IPS-NIHi7 (cell line): Measurements from ENCODE around the gene RSRC2.
"Not testable (repeated sequence)": the region's sequence is repeated elsewhere in the genome, so short reads cannot be mapped to it uniquely, and the experiment has no call there.

Experiments
- DNase-seq: peaks from one replicate; pipeline ENCODE4 v3.0.0; 2012; ENCODE audit warnings: mixed read lengths; ENCODE audit errors: extremely low spot score

Gene RSRC2

DNA sequence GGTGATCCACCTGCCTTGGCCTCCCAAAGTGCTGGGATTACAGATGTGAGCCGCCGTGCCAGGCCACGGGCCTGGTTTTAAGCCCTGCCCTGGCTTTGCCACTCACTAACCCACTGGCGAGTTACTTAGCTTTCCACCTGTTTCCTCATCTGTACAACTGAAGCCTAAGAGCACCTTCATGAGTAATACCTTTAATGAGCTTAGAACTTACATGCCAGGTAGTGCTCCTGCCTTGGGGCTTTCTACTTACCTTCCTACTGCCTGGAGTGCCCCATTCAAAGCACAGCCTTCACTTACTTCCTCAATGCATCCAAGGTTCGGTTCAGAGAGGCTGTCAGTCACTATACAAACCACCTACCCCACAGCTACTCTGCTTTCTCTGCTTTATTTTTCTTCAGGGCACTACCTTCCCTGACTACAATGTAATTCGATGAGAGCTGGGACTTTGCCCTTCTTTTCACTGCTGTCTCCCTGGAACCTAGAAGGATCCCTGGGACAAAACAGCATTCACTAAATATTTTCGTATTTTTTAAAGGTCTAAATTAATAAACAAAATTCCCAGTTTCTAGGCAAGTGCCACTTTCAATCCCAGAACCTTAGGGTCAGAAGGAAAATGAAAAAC is 39.8 kb downstream of the RSRC2 start:
- no peak for DNase-seq

DNA sequence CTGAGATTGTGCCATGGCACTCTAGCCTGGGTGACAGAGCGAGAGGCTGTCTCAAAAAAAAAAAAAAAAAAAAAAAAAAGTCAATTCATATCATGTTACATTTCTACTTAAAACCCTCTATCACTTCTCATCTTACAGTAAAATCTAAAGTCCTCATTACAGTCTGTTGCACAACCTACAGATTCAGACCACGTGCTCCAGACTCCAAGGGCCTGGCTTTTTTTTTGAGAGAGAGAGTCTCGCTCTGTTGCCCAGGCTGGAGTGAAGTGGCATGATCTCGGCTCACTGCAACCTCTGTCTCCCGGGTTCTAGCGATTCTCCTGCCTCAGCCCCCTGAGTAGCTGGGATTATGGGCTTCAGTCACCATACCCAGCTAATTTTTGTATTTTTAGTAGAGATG is 40.4 kb downstream of the RSRC2 start:
- not testable (repeated sequence) for DNase-seq

DNA sequence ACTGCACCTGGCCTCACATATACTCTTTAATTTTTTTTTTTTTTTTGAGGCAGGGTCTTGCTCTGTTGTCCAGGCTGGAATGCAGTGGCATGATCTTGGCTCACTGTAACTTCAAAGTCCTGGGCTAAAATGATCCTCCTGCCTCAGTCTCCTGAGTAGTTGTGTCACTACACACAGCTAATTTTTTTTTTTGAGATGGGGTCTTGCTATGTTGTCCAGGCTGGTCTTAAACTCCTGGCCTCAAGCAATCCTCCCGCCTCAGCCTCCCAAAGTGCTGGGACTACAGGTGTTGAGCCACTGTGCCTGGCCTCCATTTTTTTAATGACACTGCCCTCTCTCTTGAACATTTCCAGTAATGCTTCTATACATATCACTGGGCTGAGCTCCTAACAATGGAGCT is 42.4 kb downstream of the RSRC2 start:
- not testable (repeated sequence) for DNase-seq

DNA sequence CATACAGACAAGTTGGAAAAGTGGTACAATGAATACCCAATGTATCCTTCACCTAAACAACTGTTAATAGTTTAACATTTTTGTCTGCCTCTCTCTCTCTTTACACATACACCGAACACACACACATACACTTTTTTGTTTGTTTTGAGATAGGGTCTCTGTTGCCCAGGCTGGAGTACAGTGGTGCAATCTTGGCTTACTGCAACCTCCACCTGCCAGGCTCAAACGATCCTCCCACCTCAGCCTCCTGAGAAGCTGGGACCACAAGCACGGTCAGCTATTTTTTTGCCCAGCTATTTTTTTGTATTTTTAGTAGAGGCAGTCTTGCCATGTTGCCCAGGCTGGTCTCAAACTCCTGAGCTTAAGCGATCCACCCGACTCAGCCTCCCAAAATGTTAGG is 42.8 kb downstream of the RSRC2 start:
- DNase-seq: no peak

DNA sequence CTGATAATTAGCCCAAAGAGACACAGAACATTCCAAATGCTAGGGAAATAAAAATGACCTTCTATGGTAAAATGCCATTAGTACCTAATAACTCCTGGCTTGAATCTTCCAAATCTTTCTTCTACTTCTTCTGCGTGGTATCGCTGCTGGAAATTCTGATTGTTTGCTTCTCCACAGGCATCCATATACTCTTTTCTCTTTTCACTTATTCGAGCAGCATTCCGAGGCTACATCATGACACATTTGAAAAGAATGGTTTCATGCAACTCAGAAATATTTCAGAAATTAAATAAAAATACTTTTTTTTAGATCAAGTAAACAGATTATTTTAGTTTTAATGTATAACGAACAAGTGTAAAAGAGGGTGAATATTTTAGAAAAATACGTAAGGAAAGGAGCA is 44.9 kb downstream of the RSRC2 start:
- DNase-seq: no peak

DNA sequence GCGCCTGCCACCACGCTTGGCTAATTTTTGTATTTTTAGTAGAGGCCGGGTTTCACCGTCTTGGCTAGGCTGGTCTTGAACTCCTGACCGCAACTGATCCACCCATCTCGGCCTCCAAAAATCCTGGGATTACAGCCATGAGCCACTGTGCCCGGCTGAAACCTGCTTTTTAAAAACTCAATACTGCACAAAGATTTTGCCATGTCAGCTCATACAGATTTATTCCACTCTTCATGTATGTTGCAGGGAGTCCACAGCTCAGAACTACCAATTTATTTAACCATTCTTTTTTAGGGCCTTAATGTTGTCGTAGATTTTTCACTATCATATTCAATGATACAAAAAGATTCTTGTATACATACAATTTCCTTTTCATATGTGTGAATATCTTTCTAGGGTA is 46.0 kb downstream of the RSRC2 start:
- no peak for DNase-seq

DNA sequence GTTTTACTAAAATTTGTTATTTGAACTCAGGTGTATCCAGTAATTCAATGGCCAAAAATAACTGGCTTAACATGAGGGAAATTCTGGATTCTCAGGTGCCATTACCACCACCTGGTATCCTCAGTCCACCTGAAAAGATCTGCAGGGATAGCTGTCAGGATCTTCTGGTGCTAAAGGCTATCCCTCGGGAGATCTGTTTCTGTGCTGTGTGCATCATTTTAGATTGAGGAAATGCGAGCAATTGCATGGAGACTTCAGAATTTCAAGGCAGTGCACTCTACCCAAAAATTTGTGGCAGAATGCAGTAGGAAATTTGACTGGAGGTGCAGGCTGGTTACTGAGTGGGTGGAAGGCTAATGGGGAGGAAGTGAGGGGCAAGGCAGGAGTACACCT is 52.4 kb downstream of the RSRC2 start:
- DNase-seq: no peak

DNA sequence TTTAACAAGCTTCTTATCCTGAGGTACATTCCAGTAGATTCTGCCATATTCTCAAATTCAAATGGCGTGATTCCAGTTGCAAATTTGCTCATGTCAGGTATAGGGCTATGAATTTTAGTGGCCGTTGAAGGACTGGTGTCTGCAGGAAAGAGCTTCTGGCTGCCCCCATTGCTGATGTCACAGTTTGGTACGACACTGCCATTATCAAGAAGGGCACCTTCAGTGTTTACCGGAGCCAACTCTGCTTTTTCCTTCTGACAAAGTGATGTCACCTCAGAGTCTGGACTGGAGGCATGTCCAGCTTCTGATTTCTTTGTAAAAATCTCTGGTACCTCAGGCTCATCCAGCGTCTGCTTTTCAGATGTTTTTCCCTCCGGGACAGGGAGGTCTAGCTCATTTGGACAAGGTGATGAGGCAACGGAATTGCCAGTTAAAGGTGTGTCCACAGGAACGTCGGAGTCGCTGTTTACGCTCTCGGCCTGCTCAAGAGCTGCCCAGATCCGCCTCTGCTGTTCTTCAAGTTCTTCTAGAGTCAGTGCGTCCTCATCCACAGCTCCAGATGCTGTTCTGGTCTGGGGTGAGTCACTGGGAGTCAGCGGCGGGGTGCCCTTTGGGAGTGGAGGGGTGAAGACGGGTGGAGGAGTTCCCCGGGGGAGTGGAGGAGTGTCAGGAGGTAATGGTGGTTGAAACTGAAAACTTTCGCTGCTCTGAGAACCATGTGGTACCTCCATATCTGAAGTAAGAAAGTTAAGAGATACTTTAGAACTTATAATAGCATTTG is 53.0 kb downstream of the RSRC2 start:
- DNase-seq: no peak

DNA sequence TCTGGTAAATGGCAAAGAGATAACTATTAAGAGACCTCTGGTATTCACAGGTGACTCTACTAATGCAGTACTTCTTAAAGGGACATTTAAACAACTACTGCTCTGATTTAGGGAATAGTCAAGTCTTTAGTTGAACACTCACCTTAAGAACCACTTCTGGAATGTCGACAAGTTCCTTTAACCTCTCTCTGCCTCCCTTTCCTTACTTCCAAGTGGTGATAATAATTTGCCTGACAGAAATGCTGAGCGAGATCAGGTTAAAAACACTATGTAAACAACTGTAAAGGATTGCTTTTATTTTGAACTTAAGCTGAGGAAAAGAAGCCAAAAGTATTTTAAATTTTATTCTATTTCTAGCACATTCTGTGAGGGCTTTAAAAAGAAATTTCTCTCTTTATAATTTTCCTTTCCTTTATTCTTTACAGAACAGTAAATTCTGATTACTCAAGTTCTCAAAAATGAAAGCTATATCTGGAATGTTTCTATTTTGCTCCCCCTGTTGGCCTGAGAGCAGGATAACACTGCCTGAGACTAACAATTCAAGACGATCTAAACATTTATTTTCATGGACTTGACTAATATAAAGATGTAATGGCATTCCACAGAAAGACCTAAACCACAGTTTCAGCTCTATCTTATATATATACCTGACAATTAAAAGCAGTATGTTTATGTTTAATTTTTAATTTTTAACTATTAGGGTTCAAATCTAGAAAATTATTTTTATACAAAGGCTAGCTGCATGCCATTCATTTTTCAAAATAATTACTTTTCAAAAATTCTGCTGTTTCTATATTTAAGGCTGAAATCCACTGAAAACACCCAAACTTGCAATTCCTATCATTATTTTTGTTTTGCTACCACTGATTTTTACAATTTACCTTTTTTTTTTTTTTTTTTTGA is 55.2 kb downstream of the RSRC2 start:
- peak; percentile 34 for DNase-seq

DNA sequence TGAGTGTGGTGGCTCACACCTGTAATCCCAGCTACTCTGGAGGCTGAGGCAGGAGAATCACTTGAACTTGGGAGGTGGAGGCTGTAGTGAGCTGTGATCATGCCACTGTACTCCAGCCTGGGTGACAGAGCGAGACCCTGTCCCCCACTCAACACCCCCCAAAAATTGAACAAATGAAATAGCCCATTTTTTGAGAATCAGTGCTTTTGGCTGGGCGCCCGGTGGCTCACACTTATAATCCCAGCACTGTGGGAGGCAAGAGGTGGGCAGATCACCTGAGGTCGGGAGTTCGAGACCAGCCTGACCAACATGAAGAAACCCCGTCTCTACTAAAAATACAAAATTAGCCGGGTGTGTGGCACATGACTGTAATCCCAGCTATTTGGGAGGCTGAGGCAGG is 56.2 kb downstream of the RSRC2 start:
- not testable (repeated sequence) for DNase-seq

DNA sequence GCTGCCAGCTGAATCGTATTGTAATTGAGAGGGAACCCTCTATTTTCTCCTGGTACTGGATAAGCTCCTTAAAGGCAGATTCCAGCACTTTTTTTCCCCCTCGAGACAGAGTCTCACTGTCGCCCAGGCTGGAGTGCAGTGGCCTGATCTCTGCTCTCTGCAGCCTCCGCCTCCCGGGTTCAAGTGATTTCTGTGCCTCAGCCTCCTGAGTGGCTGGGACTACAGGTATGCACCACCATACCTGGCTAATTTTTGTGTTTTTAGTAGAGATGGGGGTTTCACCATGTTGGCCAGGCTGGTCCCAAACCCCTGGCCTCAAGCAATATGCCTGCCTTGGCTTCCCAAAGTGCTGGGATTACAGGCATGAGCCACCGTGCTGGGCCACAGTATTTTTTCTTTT is 56.9 kb downstream of the RSRC2 start:
- not testable (repeated sequence) for DNase-seq

DNA sequence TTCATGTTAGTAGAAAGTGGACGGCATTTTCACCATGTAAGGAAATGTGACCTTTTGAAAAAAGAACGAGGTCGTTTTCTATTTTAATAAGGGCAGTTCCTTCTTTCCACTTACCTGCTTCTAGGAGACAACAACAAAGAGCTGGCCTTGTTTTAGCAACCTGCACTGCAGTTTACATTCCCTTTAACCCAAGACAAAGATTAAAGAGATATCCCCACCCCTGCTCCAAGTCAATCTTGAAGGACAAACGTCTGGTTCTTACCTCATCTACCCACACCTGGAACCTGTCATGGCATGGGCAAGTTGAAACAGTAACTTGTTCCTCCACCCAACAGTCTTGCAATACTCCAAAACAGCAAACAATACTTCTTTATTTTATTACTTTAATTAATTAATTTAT is 58.8 kb downstream of the RSRC2 start:
- no peak for DNase-seq

DNA sequence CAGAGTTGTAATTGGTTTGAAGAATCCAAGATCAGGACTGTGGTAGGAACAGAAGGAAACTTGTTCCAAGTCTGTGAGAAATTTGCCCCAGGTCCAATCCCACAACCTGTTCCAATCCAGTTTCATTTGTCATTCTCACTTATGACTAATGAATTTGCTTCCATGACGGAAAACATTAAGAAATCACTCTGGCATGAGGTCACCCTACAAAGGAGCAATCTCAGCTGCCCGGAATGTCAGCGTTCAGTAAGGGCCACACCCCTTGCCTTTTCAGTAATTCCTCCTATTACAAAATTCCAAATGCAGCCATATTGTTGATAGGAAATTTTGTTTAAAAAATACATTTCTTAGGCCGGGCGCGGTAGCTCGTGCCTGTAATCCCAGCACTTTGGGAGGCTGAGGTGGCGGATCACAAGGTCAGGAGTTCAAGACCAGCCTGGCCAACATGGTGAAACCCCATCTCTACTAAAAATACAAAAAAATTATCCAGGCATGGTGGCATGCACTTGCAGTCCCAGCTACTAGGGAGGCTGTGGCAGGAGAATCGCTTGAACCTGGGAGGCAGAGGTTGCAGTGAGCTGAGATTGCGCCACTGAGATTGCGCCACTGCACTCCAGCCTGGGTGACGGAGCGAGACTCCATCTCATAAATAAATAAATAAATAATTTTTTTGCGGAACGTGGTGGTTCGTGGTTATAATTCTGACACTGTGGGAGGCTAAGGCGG is 62.3 kb downstream of the RSRC2 start:
- not testable (repeated sequence) for DNase-seq

DNA sequence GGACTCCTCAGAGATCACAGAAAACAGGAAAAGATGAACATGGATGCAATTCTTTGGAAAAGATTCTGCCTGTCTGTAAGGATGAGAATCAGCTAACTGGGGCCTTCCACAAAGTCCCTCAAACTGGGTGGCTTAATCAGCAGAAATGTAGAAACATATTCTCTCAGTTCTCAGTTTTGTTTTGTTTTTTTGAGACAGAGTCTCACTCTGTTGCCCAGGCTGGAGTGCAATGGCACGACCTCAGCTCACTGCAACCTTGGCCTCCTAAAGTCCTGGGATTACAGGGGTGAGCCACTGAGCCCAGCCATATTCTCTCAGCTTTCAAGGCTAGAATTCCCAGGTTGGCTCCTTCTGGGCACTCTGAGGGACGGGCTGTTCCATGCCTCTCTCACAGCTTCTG is 66.1 kb downstream of the RSRC2 start:
- no peak for DNase-seq

DNA sequence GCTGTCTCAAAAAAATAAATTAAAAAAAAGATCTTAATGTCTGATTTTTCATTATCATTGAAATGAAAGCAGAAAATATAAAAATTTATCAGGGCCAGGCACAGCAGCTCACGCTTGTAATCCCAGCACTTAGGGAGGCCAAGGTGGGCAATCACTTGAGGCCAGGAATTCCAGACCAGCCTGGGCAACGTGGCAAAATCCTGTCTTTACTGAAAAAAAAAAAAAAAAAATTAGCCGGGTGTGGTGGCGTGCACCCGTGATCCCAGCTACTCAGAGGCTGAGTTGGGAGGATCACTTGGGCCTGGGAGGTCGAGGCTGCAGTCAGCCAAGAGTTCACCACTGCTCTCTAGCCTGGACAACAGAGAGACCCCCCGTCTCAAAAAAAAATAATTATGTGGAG is 66.7 kb downstream of the RSRC2 start:
- DNase-seq: no peak

DNA sequence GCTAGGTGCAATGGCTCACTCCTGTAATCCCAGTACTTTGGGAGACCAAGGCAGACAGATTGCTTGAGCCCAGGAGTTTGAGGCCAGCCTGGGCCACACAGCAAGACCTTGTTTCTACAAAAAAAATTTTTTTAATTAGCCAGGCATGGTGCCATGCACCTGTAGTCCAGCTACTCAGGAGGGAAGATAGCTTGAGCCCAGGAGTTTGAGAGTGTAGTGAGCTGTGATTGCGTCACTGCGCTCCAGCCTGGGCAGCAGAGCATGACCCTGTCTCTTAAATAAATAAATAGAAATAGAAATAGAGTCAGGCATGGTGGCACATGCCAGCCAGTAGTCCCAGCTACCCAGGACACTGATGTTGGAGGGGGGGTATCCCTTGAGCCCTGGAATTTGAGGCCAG is 67.5 kb downstream of the RSRC2 start:
- no peak for DNase-seq

DNA sequence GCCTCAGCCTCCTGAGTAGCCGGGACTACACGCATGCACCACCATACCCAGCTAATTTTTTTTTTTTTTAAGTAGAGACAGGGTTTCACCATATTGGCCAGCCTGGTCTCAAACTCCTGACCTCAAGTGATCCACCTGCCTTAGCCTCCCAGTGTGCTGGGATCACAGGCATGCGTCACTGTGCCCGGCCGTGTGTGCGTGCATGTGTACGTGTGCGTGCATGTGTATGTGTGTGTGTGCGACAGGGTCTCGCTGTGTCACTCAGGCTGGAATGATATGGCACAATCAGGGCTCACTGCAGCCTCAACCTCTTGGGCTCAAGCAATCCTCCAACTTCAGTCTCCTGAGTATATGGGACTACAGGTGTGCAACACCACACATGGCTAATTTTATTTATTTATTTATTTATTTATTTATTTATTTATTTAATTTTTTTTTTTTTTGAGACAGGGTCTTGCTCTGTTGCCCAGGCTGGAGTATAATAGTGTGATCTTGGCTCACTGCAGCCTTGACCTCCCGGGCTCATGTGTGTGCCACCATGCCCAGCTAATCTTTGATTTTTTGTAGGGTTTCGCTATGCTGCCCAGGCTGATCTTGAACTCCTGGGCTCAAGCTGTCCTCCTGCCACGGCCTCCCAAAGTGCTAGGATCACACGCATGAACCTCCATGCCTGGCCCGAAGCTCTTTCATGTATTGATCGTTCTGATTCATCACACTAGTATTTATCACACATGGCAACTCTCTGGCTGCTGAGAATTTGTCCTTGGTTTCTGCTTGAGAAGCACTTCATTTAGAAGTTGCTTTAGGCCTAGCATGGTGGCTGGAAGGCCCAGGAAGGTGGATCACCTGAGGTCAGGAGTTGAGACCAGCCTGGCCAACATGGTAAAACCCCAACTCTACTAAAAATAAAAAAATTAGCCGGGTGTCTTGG is 68.4 kb downstream of the RSRC2 start:
- no peak for DNase-seq

DNA sequence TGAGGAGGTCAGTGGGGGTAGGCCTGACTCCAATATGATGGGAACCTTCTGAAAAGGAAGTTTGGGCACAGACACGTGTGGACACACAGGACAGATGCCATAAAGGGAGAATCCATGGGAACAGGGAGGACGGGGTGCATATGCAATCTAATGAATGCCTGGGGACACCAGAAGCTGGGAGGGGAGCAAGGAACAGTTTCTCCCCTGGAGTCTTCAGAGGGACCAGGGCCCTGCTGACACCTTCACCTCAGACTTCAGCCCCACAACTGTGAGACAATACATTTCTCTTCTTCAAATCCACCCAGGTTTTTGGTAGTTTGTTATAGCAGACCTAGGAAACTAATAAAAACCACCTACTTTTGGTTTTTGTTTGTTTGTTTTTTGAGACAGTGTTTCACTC is 69.1 kb downstream of the RSRC2 start:
- no peak for DNase-seq

DNA sequence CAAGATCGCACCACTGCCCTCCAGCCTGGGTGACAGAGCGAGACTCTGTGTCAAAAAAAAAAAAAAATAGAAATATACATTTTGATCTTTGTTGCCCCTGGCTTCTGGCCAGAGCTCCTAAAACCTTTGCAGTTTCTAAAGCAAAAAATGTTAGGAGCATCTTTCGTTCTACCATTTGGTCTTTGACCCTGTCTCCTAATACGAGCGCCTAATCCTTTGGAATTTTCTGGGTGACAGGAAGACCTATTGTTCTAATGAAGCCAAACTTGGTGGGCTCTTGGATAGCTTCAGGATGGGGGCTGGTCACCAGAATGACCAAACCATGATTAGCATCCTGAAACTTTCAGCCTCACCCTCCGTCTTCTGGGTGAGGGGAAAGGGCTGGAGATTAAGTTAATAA is 72.0 kb downstream of the RSRC2 start:
- no peak for DNase-seq

DNA sequence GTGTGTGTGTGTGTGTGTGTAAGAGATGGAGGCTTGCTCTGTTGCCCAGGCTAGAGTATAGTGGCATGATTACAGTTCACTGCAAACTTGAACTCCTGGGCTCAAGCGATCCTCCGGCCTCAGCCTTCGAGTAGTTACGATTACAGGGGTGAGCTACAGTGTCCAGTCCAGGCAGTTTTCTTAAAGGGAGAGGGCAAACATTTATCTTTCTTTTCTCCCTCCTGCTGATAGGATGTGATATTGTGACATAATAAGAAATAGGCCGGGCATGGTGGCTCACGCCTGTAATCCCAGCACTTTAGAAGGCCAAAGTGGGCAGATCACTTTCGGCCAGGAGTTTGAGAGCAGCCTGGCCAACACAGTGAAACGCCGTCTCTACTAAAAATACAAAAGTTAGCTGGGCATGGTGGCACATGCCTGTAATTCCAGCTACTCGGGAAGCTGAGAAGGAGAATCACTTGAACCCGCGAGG is 72.5 kb downstream of the RSRC2 start:
- no peak for DNase-seq
